Neural progenitor cell (in vitro differentiated cells): ENCODE results near the gene TCF19. TPM values are rescaled to one million over a fixed set of nuclear protein-coding genes. Genes with fewer than 3 reads are reported as not detected.

Experiments used
- DNase-seq: peaks from one replicate; pipeline ENCODE4 v3.0.0-alpha.2; 2016; ENCODE audit warnings: low spot score
- H2AFZ ChIP-seq: fragments of 200-600 bp; sonication (generic); replicated peaks from 2 replicates; pipeline ENCODE4 v1.6.1; 2016; ENCODE audit warnings: antibody characterized with exemption
- H3F3A ChIP-seq: fragments of 200-600 bp; sonication (generic); 2 replicates; pipeline ENCODE4 v1.6.1; 2016; ENCODE audit warnings: antibody characterized with exemption, low read depth
- H3K27ac ChIP-seq: fragments of 200-600 bp; sonication (generic); 2 replicates; pipeline ENCODE4 v1.5.1; 2016; ENCODE audit warnings: mild to moderate bottlenecking
- H3K27me3 ChIP-seq: fragments of 200-600 bp; sonication (generic); 2 replicates; pipeline ENCODE4 v1.6.1; 2016; ENCODE audit warnings: mild to moderate bottlenecking, moderate library complexity
- H3K36me3 ChIP-seq: fragments of 200-600 bp; sonication (generic); 2 replicates; pipeline ENCODE4 v1.5.1; 2016
- H3K4me1 ChIP-seq: fragments of 200-600 bp; sonication (generic); 2 replicates; pipeline ENCODE4 v1.6.1; 2016; ENCODE audit warnings: mixed run types
- H3K4me2 ChIP-seq: fragments of 200-600 bp; sonication (generic); 2 replicates; pipeline ENCODE4 v1.6.1; 2016
- H3K4me3 ChIP-seq: fragments of 200-600 bp; sonication (generic); 2 replicates; pipeline ENCODE4 v1.5.1; 2016
- H3K79me2 ChIP-seq: fragments of 200-600 bp; sonication (generic); 2 replicates; pipeline ENCODE4 v1.6.1; 2016; ENCODE audit warnings: low read depth
- H3K9ac ChIP-seq: fragments of 200-600 bp; sonication (generic); 2 replicates; pipeline ENCODE4 v1.6.1; 2016
- H3K9me3 ChIP-seq: fragments of 200-600 bp; sonication (generic); 2 replicates; pipeline ENCODE4 v1.5.1; 2016; ENCODE audit warnings: low read depth
- H4K20me1 ChIP-seq: fragments of 200-600 bp; sonication (generic); 2 replicates; pipeline ENCODE4 v1.6.1; 2016; ENCODE audit warnings: low read depth
- H3K27ac Mint-ChIP-seq: 3 replicates; pipeline ENCODE4 v1.8.0; 2021; ENCODE audit warnings: mixed read lengths
- H3K27me3 Mint-ChIP-seq: 2 replicates; pipeline ENCODE4 v1.8.0; 2022; ENCODE audit warnings: low read depth, mild to moderate bottlenecking, inconsistent platforms, moderate library complexity, mixed read lengths; ENCODE audit not compliant: insufficient read depth
- H3K36me3 Mint-ChIP-seq: 3 replicates; pipeline ENCODE4 v1.8.0; 2021; ENCODE audit warnings: mixed read lengths
- H3K4me1 Mint-ChIP-seq: 3 replicates; pipeline ENCODE4 v1.8.0; 2021; ENCODE audit warnings: mixed read lengths
- H3K4me3 Mint-ChIP-seq: 3 replicates; pipeline ENCODE4 v1.8.0; 2021; ENCODE audit warnings: mild to moderate bottlenecking, moderate library complexity, mixed read lengths
- H3K9me3 Mint-ChIP-seq: 3 replicates; pipeline ENCODE4 v1.8.0; 2020; ENCODE audit warnings: mixed read lengths
- CTCF ChIP-seq: fragments of 200-600 bp; sonication (generic); IDR thresholded peaks from 2 replicates; pipeline ENCODE4 v1.5.1; 2017; ENCODE audit warnings: antibody characterized with exemption, mild to moderate bottlenecking
- EZH2 ChIP-seq: fragments of 200-600 bp; sonication (generic); IDR thresholded peaks from 2 replicates; pipeline ENCODE4 v1.6.1; 2017; ENCODE audit warnings: antibody characterized with exemption, mild to moderate bottlenecking, moderate library complexity
- EZH2phosphoT487 ChIP-seq: fragments of 200-600 bp; sonication (generic); IDR thresholded peaks from 2 replicates; pipeline ENCODE4 v1.6.1; 2017; ENCODE audit warnings: antibody characterized with exemption
- total RNA-seq: library from RNA; depleted of rRNA; stranded (reverse); fragments of >200 nt; gene quantifications from 2 replicates; pipeline ENCODE4 v1.2.3, GENCODE V29; 2015; ENCODE audit warnings: low replicate concordance

Gene TCF19
- total RNA-seq, 1 donor from 2014 or later: 6.2 TPM

- Mint-ChIP-seq H3K4me1 (peaks cover 13% of the 10 kb centered on the region), H3K27me3 (peaks cover 5% of the 10 kb centered on the region), H3K27ac (no peak overlapping the region), H3K4me3 (no peak overlapping the region), H3K36me3 (no peaks in the 10 kb centered on the region), H3K9me3 (no peaks in the 10 kb centered on the region)
- Histone ChIP-seq H3K27ac (no peak overlapping the region), H2AFZ (no peak overlapping the region), H3K9me3 (no peaks in the 10 kb centered on the region), H4K20me1 (no peaks in the 10 kb centered on the region), H3K79me2 (no peaks in the 10 kb centered on the region), H3F3A (no peaks in the 10 kb centered on the region), H3K36me3 (no peaks in the 10 kb centered on the region), H3K9ac (no peak overlapping the region), H3K27me3 (no peaks in the 10 kb centered on the region), H3K4me3 (no peak overlapping the region), H3K4me2 (no peak overlapping the region), H3K4me1 (peaks cover 7% of the 10 kb centered on the region)
- no peak for TF ChIP-seq EZH2
- no peak for TF ChIP-seq CTCF
- no peak for TF ChIP-seq EZH2phosphoT487
- DNase-seq: no peak
Measured at GRCh38 chr6:31118178-31118577, 40.2 kb upstream of the TCF19 start.

GRCh38 chr6:31120151-31120915 is 38.1 kb upstream of the TCF19 start, which contains the start of gene CDSN:
CDSN (minus strand) TSS chr6:31120446; CDS start chr6:31120419, 27 bp downstream.
- H3K4me3 Mint-ChIP-seq: no peak within 1 kb of the TSS
- no peak within 1 kb of the TSS for H3K4me2 ChIP-seq
- peaks cover 9% of the 10 kb centered on the region for H3K27me3 Mint-ChIP-seq
- no peaks in the 10 kb centered on the region for H3K36me3 ChIP-seq
- H3K36me3 Mint-ChIP-seq: no peaks in the 10 kb centered on the region
- TF ChIP-seq EZH2: no peak
- no peak for TF ChIP-seq EZH2phosphoT487
- peaks cover 8% of the 10 kb centered on the region for H3K4me1 Mint-ChIP-seq
- H3K9me3 ChIP-seq: no peaks in the 10 kb centered on the region
- no peak within 1 kb of the TSS for H3K9ac ChIP-seq
- H2AFZ ChIP-seq: no peak within 1 kb of the TSS
- no peaks in the 10 kb centered on the region for H4K20me1 ChIP-seq
- DNase-seq: no peak
- H3K9me3 Mint-ChIP-seq: no peaks in the 10 kb centered on the region
- H3K4me1 ChIP-seq: peaks cover 5% of the 10 kb centered on the region
- H3K4me3 ChIP-seq: no peak within 1 kb of the TSS
- H3K27ac Mint-ChIP-seq: no peak within 1 kb of the TSS
- no peak within 1 kb of the TSS for H3K27ac ChIP-seq
- no peaks in the 10 kb centered on the region for H3K79me2 ChIP-seq
- no peaks in the 10 kb centered on the region for H3K27me3 ChIP-seq
- no peaks in the 10 kb centered on the region for H3F3A ChIP-seq

- Histone ChIP-seq H3F3A (no peaks in the 10 kb centered on the region), H3K27me3 (no peaks in the 10 kb centered on the region), H3K27ac (no peak overlapping the region), H3K4me1 (peaks cover 6% of the 10 kb centered on the region), H3K4me2 (no peak overlapping the region), H3K36me3 (no peaks in the 10 kb centered on the region), H3K9me3 (no peaks in the 10 kb centered on the region), H3K4me3 (no peak overlapping the region), H3K9ac (no peak overlapping the region), H4K20me1 (no peaks in the 10 kb centered on the region), H2AFZ (no peak overlapping the region), H3K79me2 (no peaks in the 10 kb centered on the region)
- Mint-ChIP-seq H3K4me1 (peaks cover 12% of the 10 kb centered on the region), H3K27me3 (peaks cover 5% of the 10 kb centered on the region), H3K36me3 (no peaks in the 10 kb centered on the region), H3K4me3 (no peak overlapping the region), H3K9me3 (no peaks in the 10 kb centered on the region), H3K27ac (no peak overlapping the region)
- no peak for DNase-seq
- TF ChIP-seq CTCF (no peak), EZH2phosphoT487 (no peak), EZH2 (no peak)
Measured at GRCh38 chr6:31121131-31121790, 37.1 kb upstream of the TCF19 start.
